Stimulated activated CD8-positive, alpha-beta memory T cell treated with anti-CD3 and anti-CD28 coated beads, Interleukin-12 subunit alpha, Interleukin-12 subunit beta, amount 100 ng/mL, for 1 hour (primary cell): ENCODE measurements around the gene NACC2.

Experiments
- DNase-seq: peaks from one replicate; pipeline ENCODE4 v3.0.0-alpha.2; 2020; ENCODE audit warnings: low read depth

The NACC2 gene

DNA sequence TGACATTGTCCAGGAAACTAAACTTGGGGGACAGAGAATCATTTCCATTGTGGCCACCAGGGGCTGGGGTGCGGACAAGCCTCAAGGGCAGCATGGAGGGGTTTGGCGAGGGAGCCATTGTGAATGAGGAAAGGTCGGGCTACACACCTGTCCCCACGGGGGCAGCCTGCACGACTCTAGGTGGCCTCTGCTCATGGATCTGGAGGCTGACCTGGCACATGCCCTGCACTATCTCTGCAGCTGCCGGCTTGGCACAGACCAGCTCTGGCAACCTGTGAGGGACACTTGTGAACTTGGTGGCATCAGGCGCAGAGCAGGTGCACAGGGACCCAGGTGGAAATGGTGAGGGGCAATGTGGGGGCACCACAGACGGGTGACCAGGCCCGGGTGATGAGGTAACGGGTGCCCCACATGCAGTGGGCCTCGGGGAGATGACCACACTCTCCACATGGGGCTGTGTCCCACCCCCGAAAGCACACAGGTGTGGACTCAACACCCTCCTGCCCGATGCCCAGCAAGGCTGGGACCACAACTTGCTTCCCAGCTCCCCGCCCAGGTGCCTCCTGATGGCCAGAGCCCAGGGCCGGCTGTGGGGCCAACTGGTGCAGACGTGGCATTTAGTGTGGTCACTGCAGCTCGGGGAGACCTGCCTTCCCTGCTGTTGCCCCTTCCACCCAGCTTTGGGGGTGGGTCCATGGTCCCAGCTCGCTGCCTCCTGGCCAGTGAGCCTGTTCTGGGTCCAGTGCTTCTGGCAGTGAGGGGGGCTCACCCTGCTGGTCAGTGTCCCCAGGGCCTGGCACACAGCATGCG lies 73.0 kb downstream of the NACC2 start:
- no peak for DNase-seq

- DNase-seq: no peak
Observed at GRCh38 chr9:136021171-136021871, 73.8 kb downstream of the NACC2 start.

GRCh38 chr9:136020671-136021070 lies 74.4 kb downstream of the NACC2 start:
- DNase-seq: no peak

GRCh38 chr9:136020206-136020605 lies 74.9 kb downstream of the NACC2 start:
- no peak for DNase-seq

DNA sequence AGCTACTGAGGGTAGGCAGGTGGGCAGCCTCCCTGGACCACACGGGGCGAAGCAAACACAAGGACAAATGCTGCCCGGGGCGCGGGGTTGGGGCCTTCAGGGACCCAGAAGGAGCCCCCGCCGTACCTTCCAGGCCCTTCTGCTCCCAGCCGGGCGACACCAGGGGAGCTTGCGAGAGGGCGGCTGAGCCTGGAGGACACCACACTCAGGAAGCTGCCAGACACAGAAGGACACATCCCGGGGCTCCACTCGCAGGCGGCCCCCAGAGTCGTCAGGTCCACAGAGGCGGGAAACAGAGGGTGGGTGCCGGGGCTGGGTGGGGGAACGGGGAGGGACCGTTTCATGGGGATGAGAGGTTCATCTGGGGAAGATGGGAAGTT lies 75.4 kb downstream of the NACC2 start:
- DNase-seq: no peak

- DNase-seq: no peak
Observed at GRCh38 chr9:136019041-136019680, 75.9 kb downstream of the NACC2 start.

DNA sequence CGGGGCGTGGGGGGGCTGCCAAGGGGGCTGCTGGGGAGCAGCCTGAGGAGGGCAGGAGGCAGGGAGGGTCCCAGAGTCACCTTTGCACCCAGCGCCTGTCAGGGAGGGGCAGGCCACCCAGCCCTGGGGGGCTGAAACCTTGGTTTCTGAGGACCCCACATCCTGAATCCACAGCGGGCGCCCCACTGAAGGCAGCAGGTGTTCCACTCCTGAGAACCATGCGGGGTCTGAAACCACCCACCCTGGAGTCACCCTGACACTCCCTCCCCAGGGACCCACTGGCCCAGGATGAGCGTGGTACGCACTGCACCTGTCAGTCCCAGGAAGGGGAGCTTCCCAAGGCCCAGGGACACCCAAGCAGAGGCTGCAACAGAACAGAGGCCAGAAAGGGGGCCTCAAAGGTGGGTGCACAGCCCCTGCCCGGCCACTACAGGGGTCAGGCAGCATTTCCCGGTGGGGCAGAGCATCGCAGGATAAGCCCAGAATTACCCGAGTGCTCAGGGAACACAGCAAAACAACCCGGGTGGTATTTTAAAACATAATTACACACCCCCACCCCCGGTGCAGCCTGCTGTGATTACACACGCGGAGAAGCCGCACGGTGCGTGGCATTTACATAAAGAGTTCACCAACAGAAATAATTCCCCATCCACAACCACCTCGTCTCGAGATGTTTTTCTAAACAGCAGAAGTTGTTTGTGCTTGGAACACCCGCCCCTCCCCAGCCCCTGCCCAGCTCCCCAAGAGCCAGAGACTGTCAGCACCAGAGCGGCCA lies 76.6 kb downstream of the NACC2 start:
- DNase-seq: no peak

GRCh38 chr9:136017289-136018190 lies 77.5 kb downstream of the NACC2 start:
- DNase-seq: no peak

DNA sequence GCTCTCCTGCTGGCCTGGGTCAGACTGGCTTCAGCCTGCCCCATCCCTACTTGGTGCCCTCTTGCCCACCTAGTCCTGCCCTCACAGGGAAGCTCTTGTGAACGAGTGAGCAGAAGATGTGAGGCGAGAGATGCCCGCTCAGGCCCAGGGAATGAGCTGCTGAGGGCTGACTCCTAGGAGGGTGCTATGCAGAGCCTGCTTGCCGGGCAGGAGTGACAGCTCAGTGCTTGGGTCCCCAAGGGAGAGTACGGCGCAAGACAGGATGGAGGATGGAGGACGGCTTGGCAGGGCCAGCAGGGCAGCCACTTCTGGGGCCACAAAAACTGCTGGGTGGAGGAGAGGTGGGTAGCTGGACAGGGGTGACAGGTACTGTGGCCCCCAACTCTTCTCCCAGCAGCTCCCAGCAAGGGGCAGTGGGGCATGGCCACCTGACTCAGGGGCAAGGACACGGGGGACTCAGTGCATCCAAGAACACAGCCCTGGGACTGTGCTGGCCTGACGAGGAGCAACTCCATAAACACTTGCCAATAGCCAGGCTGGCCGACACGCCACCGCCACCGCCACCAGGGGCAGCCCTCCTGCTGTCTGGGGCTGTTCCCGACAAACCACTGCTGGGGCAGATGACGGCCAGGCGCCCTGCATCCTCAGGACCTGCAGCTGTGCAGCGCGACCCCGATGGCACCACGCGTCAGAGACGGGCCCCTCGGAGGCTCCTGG lies 78.4 kb downstream of the NACC2 start:
- DNase-seq: no peak

DNA sequence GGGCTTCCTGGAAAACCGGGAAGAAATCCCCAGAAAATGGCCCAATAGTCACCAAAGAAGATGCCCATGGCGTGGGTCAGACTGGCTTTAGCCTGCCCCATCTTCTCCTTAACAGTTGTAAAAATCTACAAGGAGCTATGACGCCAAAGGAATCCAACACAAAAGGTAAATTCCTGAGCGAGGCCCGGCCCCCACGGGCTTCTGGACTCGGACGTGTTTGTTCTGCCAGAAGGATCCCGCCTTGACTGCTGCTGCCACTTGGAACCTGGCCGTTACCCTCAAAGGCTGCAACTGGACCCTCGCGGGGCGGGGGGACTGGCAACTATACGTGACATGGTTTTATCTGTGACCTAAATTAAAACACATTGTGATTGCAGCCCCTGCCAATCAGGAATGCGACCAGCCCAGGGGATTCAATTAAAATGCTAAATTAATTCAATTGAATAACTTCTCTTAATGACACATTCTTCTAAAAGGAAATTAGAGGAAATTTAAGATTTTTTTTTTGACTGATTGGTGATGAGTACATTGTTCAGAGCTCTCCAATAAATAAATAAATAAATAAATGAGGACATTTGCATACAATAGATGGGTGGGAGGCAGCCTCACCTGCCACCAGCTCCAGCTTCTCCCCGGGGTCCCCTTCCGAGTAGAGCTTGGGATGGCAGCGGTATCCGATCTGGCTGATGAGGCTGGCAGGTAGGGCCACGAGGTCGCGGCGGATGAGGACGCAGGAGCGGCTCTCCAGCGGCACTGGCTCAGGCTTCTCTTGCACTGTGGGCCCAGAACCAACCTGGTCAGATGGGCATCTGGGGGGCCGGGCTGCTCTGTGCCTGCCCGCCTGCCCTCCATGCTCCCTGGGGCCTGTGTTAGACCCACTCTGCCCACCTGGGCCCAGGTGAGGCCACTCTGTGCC lies 79.2 kb downstream of the NACC2 start:
- no peak for DNase-seq

- no peak for DNase-seq
Observed at GRCh38 chr9:136014924-136015633, 80.0 kb downstream of the NACC2 start.

GRCh38 chr9:136014147-136014923 lies 80.8 kb downstream of the NACC2 start:
- no peak for DNase-seq

DNA sequence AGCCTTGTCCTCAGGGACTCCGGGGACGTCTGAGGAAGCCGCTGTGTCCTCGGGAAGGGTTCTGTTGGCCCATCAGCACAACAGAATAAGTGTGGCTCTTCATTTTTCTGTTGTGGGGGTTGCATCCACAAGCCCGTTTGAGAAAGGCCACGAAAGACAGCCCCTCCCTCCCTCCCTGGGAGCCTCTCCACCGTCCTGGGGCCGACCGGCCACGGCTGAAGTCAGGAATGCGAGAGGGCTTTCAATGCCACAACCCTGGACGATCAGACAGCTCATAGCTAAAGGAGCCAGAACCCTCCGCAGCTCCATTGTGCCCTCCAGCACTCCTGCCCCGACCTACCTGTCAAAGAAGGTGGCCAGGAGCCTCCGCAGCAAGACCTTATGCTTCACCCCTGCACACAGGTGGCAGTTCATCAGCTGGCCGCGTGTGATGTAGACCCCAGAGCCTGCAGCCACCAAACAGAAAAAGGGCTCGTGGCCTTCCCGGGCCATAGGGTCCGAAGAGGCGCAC lies 81.5 kb downstream of the NACC2 start:
- no peak for DNase-seq

DNA sequence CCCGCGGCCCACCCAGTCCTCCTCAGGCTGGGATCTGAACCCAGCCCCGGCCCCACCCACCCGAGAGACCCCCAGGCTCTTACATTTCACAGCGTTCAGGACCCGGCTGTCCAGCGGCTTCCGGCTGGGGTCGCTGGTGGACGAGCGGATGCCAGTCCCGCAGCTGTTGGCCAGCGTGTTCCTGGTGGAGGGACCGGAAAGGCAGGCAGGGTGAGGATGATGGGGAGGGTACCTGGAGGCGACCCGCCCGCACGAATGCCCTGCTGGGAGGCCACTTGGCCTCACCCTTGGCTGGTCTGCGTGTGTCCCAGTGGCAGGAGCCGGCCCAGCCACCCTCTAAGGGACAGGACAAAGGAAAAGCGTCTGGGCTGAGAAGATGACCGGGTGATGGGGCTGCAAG lies 82.0 kb downstream of the NACC2 start:
- DNase-seq: no peak

GRCh38 chr9:136012651-136013050 lies 82.4 kb downstream of the NACC2 start:
- DNase-seq: no peak

GRCh38 chr9:136011703-136012496 lies 83.2 kb downstream of the NACC2 start:
- DNase-seq: no peak

DNA sequence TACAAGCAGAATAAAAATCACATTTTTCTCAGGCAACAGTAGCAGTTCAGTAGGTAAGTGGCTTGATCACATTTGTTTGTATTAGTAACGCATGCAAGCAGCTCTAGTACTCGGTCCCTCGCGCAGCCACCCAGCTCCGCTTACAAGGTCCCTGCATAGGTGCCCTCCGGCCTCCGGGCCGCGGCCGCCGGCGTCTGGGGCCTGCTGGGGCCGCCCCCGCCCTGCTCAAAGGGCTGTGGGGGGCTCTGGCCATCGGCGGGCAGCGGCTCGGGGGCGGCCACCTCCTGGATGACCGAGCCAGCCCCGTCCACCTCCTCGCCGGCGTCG lies 83.8 kb downstream of the NACC2 start:
- DNase-seq: no peak
